Peyer's patch (tissue), 4 donors: ENCODE results near the gene GABRE.

ENCODE experiments used
- CTCF ChIP-seq, 6 experiments: fragments of 450-650 bp in 4 of 6; fragments of 200-600 bp in 2 of 6; sonication (generic) in 1 of 6; IDR thresholded peaks; one replicate each; pipeline ENCODE4 v1.5.1; 2017 to 2019; ENCODE audit warnings: antibody characterized with exemption in 6 of 6, mild to moderate bottlenecking in 3 of 6, moderate library complexity in 1 of 6
- POLR2A ChIP-seq, 2 donors: fragments of 450-650 bp; IDR thresholded peaks; one replicate each; pipeline ENCODE4 v1.5.1; 2017; ENCODE audit warnings: antibody characterized with exemption in 2 of 2, mild to moderate bottlenecking in 2 of 2, moderate library complexity in 2 of 2

GRCh38 chrX:151938172-151938571, 36.3 kb downstream of the GABRE start:
- TF ChIP-seq POLR2A (IDR thresholded peaks at IDR 0.05) (no peak), CTCF (IDR thresholded peaks at IDR 0.05) (no peak)
